HG03460 (cell line): ENCODE measurements around the gene ADAMTSL5.
"Not testable (repeated sequence)": the region's sequence is repeated elsewhere in the genome, so short reads cannot be mapped to it uniquely, and the experiment has no call there.

Experiments used
- ATAC-seq: cut with Tn5 transposase; IDR thresholded peaks from one replicate; pipeline ENCODE4 v1.9.1; 2021; ENCODE audit not compliant: unreplicated experiment

The ADAMTSL5 gene

GRCh38 chr19:1512671-1513498 lies at the start of gene ADAMTSL5:
Gene ADAMTSL5 (minus strand): TSS chr19:1513019. CDS start chr19:1510943, 2,076 bp downstream.
- ATAC-seq, result no peak

GRCh38 chr19:1561236-1561842 lies 48.5 kb upstream of the ADAMTSL5 start:
- no peak for ATAC-seq

- ATAC-seq, result no peak
These were observed 47.6 kb upstream of the ADAMTSL5 start for GRCh38 chr19:1560286-1560882.

GRCh38 chr19:1558552-1558951 lies 45.7 kb upstream of the ADAMTSL5 start:
- ATAC-seq, result no peak

- ATAC-seq, result no peak
These were observed 43.7 kb upstream of the ADAMTSL5 start for GRCh38 chr19:1556390-1557070.

- ATAC-seq, result no peak
These were observed 42.9 kb upstream of the ADAMTSL5 start for GRCh38 chr19:1555487-1556389.

- no peak for ATAC-seq
These were observed 42.1 kb upstream of the ADAMTSL5 start for GRCh38 chr19:1554968-1555367.

- no peak for ATAC-seq
These were observed 40.6 kb upstream of the ADAMTSL5 start for GRCh38 chr19:1553415-1553814.

GRCh38 chr19:1551068-1552040 lies 38.5 kb upstream of the ADAMTSL5 start:
- ATAC-seq, result no peak

GRCh38 chr19:1549332-1549945 lies 36.6 kb upstream of the ADAMTSL5 start:
- ATAC-seq, result no peak

- no peak for ATAC-seq
These were observed 27.6 kb upstream of the ADAMTSL5 start for GRCh38 chr19:1540365-1540925.

GRCh38 chr19:1539749-1540148 lies 26.9 kb upstream of the ADAMTSL5 start:
- ATAC-seq, result not testable (repeated sequence)

- ATAC-seq, result no peak
These were observed 26.2 kb upstream of the ADAMTSL5 start for GRCh38 chr19:1538978-1539377.

GRCh38 chr19:1535699-1536098 lies 22.9 kb upstream of the ADAMTSL5 start:
- not testable (repeated sequence) for ATAC-seq

GRCh38 chr19:1534972-1535371 lies 22.2 kb upstream of the ADAMTSL5 start:
- no peak for ATAC-seq

- no peak for ATAC-seq
These were observed 20.8 kb upstream of the ADAMTSL5 start for GRCh38 chr19:1533510-1534150.

GRCh38 chr19:1532003-1532402 lies 19.2 kb upstream of the ADAMTSL5 start:
- no peak for ATAC-seq

GRCh38 chr19:1531587-1531986 lies 18.8 kb upstream of the ADAMTSL5 start:
- ATAC-seq, result no peak
